GM12878 (cell line): Measurements from ENCODE around the gene SAMD4A. TPM values are rescaled to one million over a fixed set of nuclear protein-coding genes. Genes with fewer than 3 reads are reported as not detected.

Experiments
- ATAC-seq: fragments of 200-7000 bp; cut with Tn5 transposase; 3 replicates; pipeline ENCODE4 v1.9.1; 2020; ENCODE audit warnings: mild to moderate bottlenecking, moderate library complexity
- BruUV-seq: library from RNA; stranded (reverse); fragments of 400-500 nt; replicated peaks from 2 replicates; lab custom pipeline; 2021; lab: Mats Ljungman, UMichigan
- CTCF ChIA-PET: fragments of 300-600 bp; sonication (Branson Sonifier 250); formaldehyde crosslinking; extraction: SDS; loops from one replicate; lab custom pipeline; 2021; ENCODE audit warnings: inconsistent platforms; lab: Yijun Ruan, JAX
- POLR2A ChIA-PET: fragments of 350-600 bp; formaldehyde crosslinking; extraction: SDS; loops from one replicate; lab custom pipeline; 2021; ENCODE audit warnings: inconsistent platforms; lab: Charles Lee
- RAD21 ChIA-PET: fragments of 300-600 bp; sonication (Branson Sonifier 250); formaldehyde crosslinking; loops from one replicate; lab custom pipeline; 2023; ENCODE audit warnings: antibody characterized with exemption; ENCODE audit not compliant: unreplicated experiment; lab: Charles Lee
- SMC1A ChIA-PET: fragments of 300-600 bp; sonication (Branson Sonifier 250); formaldehyde crosslinking; loops from one replicate; lab custom pipeline; 2023; ENCODE audit not compliant: unreplicated experiment, uncharacterized antibody; lab: Charles Lee
- DNase-seq: peaks from one replicate; pipeline ENCODE4 v3.0.0-alpha.2; 2011; ENCODE audit warnings: low read depth, low spot score
- FAIRE-seq: peaks from 3 replicates; lab custom pipeline; 2011; peaks lifted over from hg19 to GRCh38; lab: Jason Lieb, UNC
- H2AFZ ChIP-seq: 2 replicates; pipeline ENCODE4 v1.6.0; 2011; ENCODE audit warnings: low read depth, low read length, control low read depth; ENCODE audit not compliant: control insufficient read depth
- H3K27ac ChIP-seq: 2 replicates; pipeline ENCODE4 v1.5.1; 2011; ENCODE audit warnings: control low read depth; ENCODE audit not compliant: control insufficient read depth, insufficient read depth
- H3K27me3 ChIP-seq, 2 experiments: replicated peaks in 1 of 2; 2 replicates each; pipeline versions ENCODE4 v1.6.0 to v1.6.1; 2011; ENCODE audit warnings: low read length in 1 of 2; ENCODE audit not compliant: control insufficient read depth in 2 of 2, insufficient read depth in 2 of 2
- H3K36me3 ChIP-seq, 2 experiments: 2 replicates each; pipeline ENCODE4 v1.5.1; 2011; ENCODE audit warnings: low read length in 1 of 2; ENCODE audit not compliant: control insufficient read depth in 2 of 2, insufficient read depth in 2 of 2
- H3K4me1 ChIP-seq: 2 replicates; pipeline ENCODE4 v1.6.1; 2011; ENCODE audit warnings: mild to moderate bottlenecking, low read length, moderate library complexity, mixed read lengths; ENCODE audit not compliant: control insufficient read depth, insufficient read depth
- H3K4me2 ChIP-seq: 2 replicates; pipeline ENCODE4 v1.6.0; 2011; ENCODE audit warnings: control low read depth; ENCODE audit not compliant: control insufficient read depth, insufficient read depth
- H3K4me3 ChIP-seq: fragments of 200-600 bp; sonication (generic); 2 replicates; pipeline ENCODE4 v1.5.1; 2016
- H3K79me2 ChIP-seq: 2 replicates; pipeline ENCODE4 v1.6.0; 2011; ENCODE audit warnings: low read length; ENCODE audit not compliant: control insufficient read depth, insufficient read depth
- H3K9ac ChIP-seq: 2 replicates; pipeline ENCODE4 v1.8.0; 2011; ENCODE audit warnings: low read length, control low read depth, mixed read lengths; ENCODE audit not compliant: control insufficient read depth, insufficient read depth
- H3K9me3 ChIP-seq: replicated peaks from 3 replicates; pipeline ENCODE4 v1.5.1; 2011; ENCODE audit warnings: mild to moderate bottlenecking, low read length; ENCODE audit not compliant: control insufficient read depth, insufficient read depth
- H4K20me1 ChIP-seq: 2 replicates; pipeline ENCODE4 v1.6.0; 2011; ENCODE audit not compliant: control insufficient read depth, insufficient read depth
- ATF7 ChIP-seq: fragments of 450-650 bp; IDR thresholded peaks from 2 replicates; pipeline ENCODE4 v1.6.1; 2016; ENCODE audit warnings: low read depth, mild to moderate bottlenecking
- BRCA1 ChIP-seq: IDR thresholded peaks from 2 replicates; pipeline ENCODE4 v1.6.1; 2011; ENCODE audit warnings: low read depth, low read length, improper control_type of control experiment
- CBFB ChIP-seq: IDR thresholded peaks from 2 replicates; pipeline ENCODE4 v1.6.1; 2016; ENCODE audit warnings: antibody characterized with exemption, low read depth
- EGR1 ChIP-seq, 2 experiments: IDR thresholded peaks; 1 replicate in 1 of 2; 2 replicates in 1 of 2; pipeline ENCODE4 v1.6.1; 2011 to 2012; ENCODE audit warnings: low read depth in 2 of 2, low read length in 2 of 2, borderline replicate concordance in 1 of 2, mild to moderate bottlenecking in 1 of 2, moderate library complexity in 1 of 2
- FOXK2 ChIP-seq: fragments of 450-650 bp; IDR thresholded peaks from 2 replicates; pipeline ENCODE4 v1.6.1; 2017; ENCODE audit warnings: mild to moderate bottlenecking, moderate library complexity
- FOXM1 ChIP-seq: IDR thresholded peaks from 2 replicates; pipeline ENCODE4 v1.6.1; 2012; ENCODE audit warnings: low read depth, mild to moderate bottlenecking, inconsistent platforms, low read length, moderate library complexity
- MLLT1 ChIP-seq: fragments of 450-650 bp; IDR thresholded peaks from 2 replicates; pipeline ENCODE4 v1.6.1; 2016; ENCODE audit warnings: mild to moderate bottlenecking
- MTA3 ChIP-seq: IDR thresholded peaks from 2 replicates; pipeline ENCODE4 v1.6.1; 2012; ENCODE audit warnings: low read length, inconsistent platforms, borderline replicate concordance
- PAX5 ChIP-seq: IDR thresholded peaks from 2 replicates; pipeline ENCODE4 v1.6.1; 2011; ENCODE audit warnings: low read depth, low read length, borderline replicate concordance
- RUNX3 ChIP-seq: IDR thresholded peaks from 2 replicates; pipeline ENCODE4 v1.6.1; 2012; ENCODE audit warnings: low read length, inconsistent platforms
- SP1 ChIP-seq: IDR thresholded peaks from one replicate; pipeline ENCODE4 v1.6.1; 2011; ENCODE audit warnings: low read depth, low read length
- TCF3 ChIP-seq: IDR thresholded peaks from 2 replicates; pipeline ENCODE4 v1.6.1; 2012; ENCODE audit warnings: low read depth, mild to moderate bottlenecking, low read length, borderline replicate concordance; ENCODE audit not compliant: insufficient read depth
- ZBTB40 ChIP-seq: fragments of 450-650 bp; IDR thresholded peaks from 2 replicates; pipeline ENCODE4 v1.6.1; 2016; ENCODE audit warnings: mild to moderate bottlenecking, moderate library complexity, borderline replicate concordance
- ZNF207 ChIP-seq: fragments of 450-650 bp; IDR thresholded peaks from 2 replicates; pipeline ENCODE4 v1.6.1; 2014; ENCODE audit warnings: antibody characterized with exemption, mild to moderate bottlenecking, borderline replicate concordance
- ZNF24 ChIP-seq: fragments of 450-650 bp; IDR thresholded peaks from 2 replicates; pipeline ENCODE4 v1.6.1; 2017; ENCODE audit warnings: antibody characterized with exemption, mild to moderate bottlenecking
- WGBS: methylation state at CpG from one replicate; pipeline ENCODE4 v1.1.6; 2016; ENCODE audit warnings: low lambda C conversion rate; ENCODE audit not compliant: insufficient replicate concordance, insufficient coverage; ENCODE audit errors: missing lambda C conversion rate; 5-methylcytosine and 5-hydroxymethylcytosine counted together
- in situ Hi-C: fragments of 300-500 bp; cut with MboI; formaldehyde crosslinking; loops from 9 replicates; pipeline ENCODE4 v1.14.3; 2018; ENCODE audit warnings: mixed read lengths
- intact Hi-C: fragments of 100-400 bp; cut with micrococcal nuclease; formaldehyde crosslinking; loops from one replicate; pipeline ENCODE4 v1.14.2; 2022; ENCODE audit not compliant: unreplicated experiment
- polyA plus RNA-seq, 11 experiments: library from polyadenylated mRNA; depleted of rRNA in 4 of 11; unstranded in 6 of 11; stranded (reverse) in 5 of 11; fragments of >200 nt; fragmentation: Nextera tagmentation in 4 of 11; fragmentation: Illumina TruSeq in 1 of 11; extraction: Ambion mirVana in 4 of 11; extraction: Trizol in 1 of 11; gene quantifications; 1 replicate in 1 of 11; 2 replicates in 10 of 11; pipeline versions ENCODE4 v1.2.1 to v1.2.3, GENCODE V29; 2011 to 2016; ENCODE audit warnings: inconsistent platforms in 2 of 11, missing spikeins in 2 of 11, low read depth in 1 of 11
- total RNA-seq, 4 experiments: library from RNA; depleted of rRNA in 3 of 4; stranded (reverse); fragments of >200 nt in 3 of 4; fragmentation: Illumina TruSeq in 1 of 4; extraction: Trizol in 1 of 4; gene quantifications; 2 replicates each; pipeline versions ENCODE4 v1.2.1 to v1.2.3, GENCODE V29; 2013 to 2021
- TF ChIP-seq, protein P1 (sequence below): IDR thresholded peaks from 2 replicates; pipeline ENCODE4 v1.6.1; 2012; ENCODE audit warnings: low read depth, low read length, improper control_type of control experiment

SAMD4A gene
- total and polyA plus RNA-seq, 10 of the 15 experiments (the other 5 are each of a cell fraction or from before 2014, with no cell fraction given): 0.05 to 0.56 (median 0.31) TPM

DNA sequence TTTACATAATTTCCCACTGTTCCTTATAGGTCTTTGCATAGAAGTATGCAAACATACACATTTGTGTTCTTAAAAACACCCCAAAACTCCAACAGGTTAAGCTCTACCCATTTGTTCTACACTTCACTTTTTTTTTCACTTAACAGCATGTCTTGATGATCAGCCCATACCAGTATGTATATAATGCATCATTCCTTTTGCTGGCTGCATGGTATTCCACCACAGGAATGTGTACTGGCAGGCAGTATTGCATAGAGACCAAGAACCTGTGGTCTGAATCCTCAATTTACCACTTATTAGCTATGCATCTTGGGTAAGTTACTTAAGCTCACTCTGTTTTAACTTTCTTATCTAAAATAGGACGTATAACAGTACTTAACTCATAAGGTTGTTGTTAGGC lies 65.5 kb downstream of the SAMD4A start:
- ChIA-PET CTCF (interaction anchor here (0.6 to 2.9 kb wide), 4 partner anchors 10 to 68 kb away, joined by 4 to 9 read pairs (median 7); no protein-coding TSS in a partner anchor), SMC1A (interaction anchor here (1.3 kb wide), 1 partner anchor 19 kb away, joined by 4 read pairs; no protein-coding TSS in a partner anchor)

More for the DNA sequence above, 65.5 kb downstream of the SAMD4A start:
- in situ Hi-C loops: no loop called here
- no TSS peak for BruUV-seq
- Histone ChIP-seq H3K4me3 (no peak overlapping the region), H2AFZ (no peak overlapping the region), H3K9me3 (no peaks in the 10 kb centered on the region; the same call in 2 of the 3 replicates), H3K9ac (no peak overlapping the region), H3K27me3 (no peaks in the 10 kb centered on the region), H3K4me1 (peaks cover 11% of the 10 kb centered on the region), H3K79me2 (no peaks in the 10 kb centered on the region), H3K27ac (no peak overlapping the region), H4K20me1 (no peaks in the 10 kb centered on the region)
- ChIA-PET POLR2A (no interaction called here), RAD21 (no interaction called here)
- 93% methylated on average over 1 of the region's 1 CpG for WGBS
- FAIRE-seq: no peak
- TF ChIP-seq TCF3: no peak
- no peak for TF ChIP-seq ATF7
- no peak for TF ChIP-seq FOXM1
- TF ChIP-seq, protein P1, sequence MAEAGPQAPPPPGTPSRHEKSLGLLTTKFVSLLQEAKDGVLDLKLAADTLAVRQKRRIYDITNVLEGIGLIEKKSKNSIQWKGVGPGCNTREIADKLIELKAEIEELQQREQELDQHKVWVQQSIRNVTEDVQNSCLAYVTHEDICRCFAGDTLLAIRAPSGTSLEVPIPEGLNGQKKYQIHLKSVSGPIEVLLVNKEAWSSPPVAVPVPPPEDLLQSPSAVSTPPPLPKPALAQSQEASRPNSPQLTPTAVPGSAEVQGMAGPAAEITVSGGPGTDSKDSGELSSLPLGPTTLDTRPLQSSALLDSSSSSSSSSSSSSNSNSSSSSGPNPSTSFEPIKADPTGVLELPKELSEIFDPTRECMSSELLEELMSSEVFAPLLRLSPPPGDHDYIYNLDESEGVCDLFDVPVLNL: no peak
- TF ChIP-seq PAX5: no peak
- no peak for TF ChIP-seq ZNF24
- TF ChIP-seq FOXK2: no peak
- TF ChIP-seq MTA3: no peak
- no peak for TF ChIP-seq BRCA1
- TF ChIP-seq CBFB: no peak
- TF ChIP-seq SP1: no peak
- no peak for TF ChIP-seq EGR1 (IDR thresholded peaks at IDR 0.05; ENCODE audit: borderline replicate concordance in 1 of 2, low read depth in 2 of 2, low read length in 2 of 2)
- TF ChIP-seq MLLT1: no peak
- no peak for TF ChIP-seq RUNX3
- TF ChIP-seq ZBTB40: no peak
- no peak for TF ChIP-seq ZNF207
- TF ChIP-seq, all 136 proteins: peak for 0
- intact Hi-C loops: no loop called here
- Histone ChIP-seq H3K36me3 (no peaks in the 10 kb centered on the region), H3K4me2 (no peak overlapping the region)
- no peak for ATAC-seq
- DNase-seq: no peak
